GM19395 (cell line): Measurements from ENCODE around the gene EPS15.
"Not testable (repeated sequence)": the region's sequence is repeated elsewhere in the genome, so short reads cannot be mapped to it uniquely, and the experiment has no call there.

Experiments used
- ATAC-seq: cut with Tn5 transposase; IDR thresholded peaks from one replicate; pipeline ENCODE4 v1.9.1; 2021; ENCODE audit warnings: mild to moderate bottlenecking, moderate library complexity; ENCODE audit not compliant: unreplicated experiment

The EPS15 gene

GRCh38 chr1:51344602-51345299 is 174.3 kb downstream of the EPS15 start:
- ATAC-seq = no peak

GRCh38 chr1:51344276-51344601 is 174.8 kb downstream of the EPS15 start:
- no peak for ATAC-seq

- no peak for ATAC-seq
These were observed 175.4 kb downstream of the EPS15 start for GRCh38 chr1:51343624-51344023.

GRCh38 chr1:51342591-51343206 is 176.4 kb downstream of the EPS15 start:
- ATAC-seq = no peak

GRCh38 chr1:51341876-51342496 is 177.1 kb downstream of the EPS15 start:
- ATAC-seq = peak; percentile 79

GRCh38 chr1:51340380-51340779 is 178.7 kb downstream of the EPS15 start:
- no peak for ATAC-seq

- ATAC-seq = no peak
These were observed 182.4 kb downstream of the EPS15 start for GRCh38 chr1:51336711-51337110.

GRCh38 chr1:51336004-51336403 is 183.1 kb downstream of the EPS15 start:
- ATAC-seq = no peak

GRCh38 chr1:51331206-51332100 is 187.6 kb downstream of the EPS15 start:
- ATAC-seq = no peak

GRCh38 chr1:51330331-51331201 is 188.5 kb downstream of the EPS15 start, which contains the start of gene TTC39A:
Gene TTC39A, minus strand, starts transcription at chr1:51330562. Its CDS starts 85 bp downstream, at chr1:51330477.
- no peak for ATAC-seq

- ATAC-seq = no peak
These were observed 189.4 kb downstream of the EPS15 start for GRCh38 chr1:51329443-51330325.

- no peak for ATAC-seq
These were observed 190.1 kb downstream of the EPS15 start for GRCh38 chr1:51328926-51329325.

- no peak for ATAC-seq
These were observed 190.8 kb downstream of the EPS15 start for GRCh38 chr1:51328279-51328678.

- no peak for ATAC-seq
These were observed 191.7 kb downstream of the EPS15 start for GRCh38 chr1:51327386-51327785.

GRCh38 chr1:51326839-51327238 is 192.2 kb downstream of the EPS15 start:
- ATAC-seq = no peak

GRCh38 chr1:51325878-51326755 is 192.9 kb downstream of the EPS15 start:
- no peak for ATAC-seq

GRCh38 chr1:51325391-51325790 is 193.7 kb downstream of the EPS15 start:
- ATAC-seq = no peak

- not testable (repeated sequence) for ATAC-seq
These were observed 194.1 kb downstream of the EPS15 start for GRCh38 chr1:51325011-51325385.
